SH-SY5Y (cell line): Measurements from ENCODE around the gene RAP1GAP2.

Source experiments
- GATA2 ChIP-seq: IDR thresholded peaks from 2 replicates; pipeline ENCODE4 v1.6.1; 2011; ENCODE audit warnings: mild to moderate bottlenecking, low read depth, low read length
- GATA3 ChIP-seq: IDR thresholded peaks from 2 replicates; pipeline ENCODE4 v1.6.1; 2011; ENCODE audit warnings: low read depth, mild to moderate bottlenecking, low read length, moderate library complexity

RAP1GAP2 gene

DNA sequence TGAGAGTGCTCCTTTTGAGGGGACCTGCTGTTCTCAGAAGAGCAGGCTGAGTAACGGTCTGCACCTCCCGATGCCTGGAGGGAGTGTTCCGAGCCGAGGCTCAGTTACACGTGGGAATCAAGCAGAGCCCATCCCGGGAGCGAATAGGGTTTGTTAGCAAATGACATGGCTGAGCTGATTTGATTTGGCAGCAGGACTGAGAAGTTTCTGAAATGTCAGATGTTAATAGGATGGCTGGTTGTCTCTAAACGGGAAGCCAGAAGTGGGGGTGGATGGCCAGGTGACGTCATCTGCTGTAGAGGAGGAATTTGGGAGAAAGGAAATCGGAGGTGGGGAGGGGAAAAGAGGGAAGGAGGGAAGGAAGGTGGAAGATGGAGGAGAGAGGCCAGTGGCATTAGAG is 128.0 kb downstream of the RAP1GAP2 start:
- no peak for TF ChIP-seq GATA3
- no peak for TF ChIP-seq GATA2

- no peak for TF ChIP-seq GATA2
- TF ChIP-seq GATA3: no peak
These were observed 128.8 kb downstream of the RAP1GAP2 start for GRCh38 chr17:2925011-2925410.

- TF ChIP-seq GATA3 (no peak), GATA2 (no peak)
These were observed 129.9 kb downstream of the RAP1GAP2 start for GRCh38 chr17:2926019-2926650.

DNA sequence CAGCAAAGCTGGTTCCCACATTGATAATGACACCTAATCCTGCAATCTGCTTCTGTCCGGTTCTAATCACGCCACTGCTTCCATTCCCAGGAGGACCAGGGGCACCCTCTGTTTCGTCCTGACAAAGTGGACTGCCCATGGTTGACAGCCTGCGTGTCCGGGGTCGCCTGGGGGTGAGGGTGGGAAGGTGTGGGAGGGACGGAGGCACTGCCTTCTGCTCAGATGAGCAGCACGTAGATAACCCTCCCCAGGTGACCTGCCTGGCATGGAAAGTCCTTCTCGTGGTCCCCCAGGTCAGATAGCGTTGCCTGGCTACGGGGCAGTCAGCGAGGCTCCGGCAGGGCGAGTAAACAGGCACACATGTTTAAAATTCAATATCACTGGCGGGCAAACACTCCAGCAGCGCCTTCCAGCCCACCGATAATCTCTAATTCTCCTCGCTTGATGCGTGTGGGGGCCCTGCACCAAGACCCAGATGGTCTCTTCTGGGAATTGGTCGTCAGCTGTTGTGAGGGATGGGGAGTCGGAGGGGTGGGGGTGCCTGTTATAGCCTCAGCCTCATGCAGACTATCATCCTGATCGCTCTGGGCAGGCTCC is 132.2 kb downstream of the RAP1GAP2 start:
- TF ChIP-seq GATA3 (no peak), GATA2 (peak; percentile 86)

GRCh38 chr17:2929881-2930533 is 133.8 kb downstream of the RAP1GAP2 start:
- TF ChIP-seq GATA2 (no peak), GATA3 (no peak)

DNA sequence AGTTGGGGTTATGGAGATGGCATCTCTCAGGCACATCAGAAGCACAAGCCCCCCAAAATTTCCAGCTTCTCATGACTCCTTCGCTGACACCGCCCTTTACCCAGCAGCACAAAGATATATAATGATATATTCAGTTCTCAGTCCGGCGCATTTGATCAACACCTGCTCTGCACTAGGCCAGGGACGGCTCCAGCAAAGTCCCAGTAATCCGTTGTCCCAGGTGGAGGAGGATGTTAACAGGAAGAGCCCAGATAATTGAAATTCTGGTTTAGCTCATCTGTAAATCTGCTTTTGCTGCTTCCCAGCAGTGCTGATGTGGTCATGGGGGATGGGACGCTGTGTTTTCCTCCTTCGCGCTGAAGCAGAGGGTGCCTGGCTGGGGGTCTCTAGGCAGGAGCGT is 135.6 kb downstream of the RAP1GAP2 start:
- TF ChIP-seq GATA2 (no peak), GATA3 (no peak)

- TF ChIP-seq GATA2 (no peak), GATA3 (no peak)
These were observed 136.7 kb downstream of the RAP1GAP2 start for GRCh38 chr17:2932946-2933345.

GRCh38 chr17:2933606-2934005 is 137.4 kb downstream of the RAP1GAP2 start:
- TF ChIP-seq GATA3 (no peak), GATA2 (no peak)

GRCh38 chr17:2935632-2936031 is 139.4 kb downstream of the RAP1GAP2 start:
- no peak for TF ChIP-seq GATA2
- TF ChIP-seq GATA3: no peak

DNA sequence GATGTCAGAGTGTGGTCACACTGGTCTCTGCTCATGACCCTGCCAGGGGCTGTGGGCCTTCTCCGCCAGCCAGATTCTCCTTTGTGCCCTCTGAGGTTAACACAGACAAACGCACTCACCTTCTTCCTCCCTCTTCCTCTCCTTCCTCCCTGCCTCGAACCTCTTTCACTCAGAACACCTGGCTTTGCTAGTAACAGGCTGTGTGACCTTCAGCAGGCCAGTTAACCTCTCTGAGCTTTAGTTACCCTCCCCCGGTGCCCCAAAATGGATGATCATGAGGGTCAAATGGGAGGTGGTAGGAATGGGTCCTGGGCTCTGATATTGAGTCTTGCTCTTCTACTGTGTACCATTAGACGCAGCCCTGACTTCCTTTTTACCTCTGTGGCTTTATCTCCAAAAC is 140.1 kb downstream of the RAP1GAP2 start:
- TF ChIP-seq GATA3 (no peak), GATA2 (no peak)

GRCh38 chr17:2936771-2937321 is 140.6 kb downstream of the RAP1GAP2 start:
- TF ChIP-seq GATA3: no peak
- no peak for TF ChIP-seq GATA2

DNA sequence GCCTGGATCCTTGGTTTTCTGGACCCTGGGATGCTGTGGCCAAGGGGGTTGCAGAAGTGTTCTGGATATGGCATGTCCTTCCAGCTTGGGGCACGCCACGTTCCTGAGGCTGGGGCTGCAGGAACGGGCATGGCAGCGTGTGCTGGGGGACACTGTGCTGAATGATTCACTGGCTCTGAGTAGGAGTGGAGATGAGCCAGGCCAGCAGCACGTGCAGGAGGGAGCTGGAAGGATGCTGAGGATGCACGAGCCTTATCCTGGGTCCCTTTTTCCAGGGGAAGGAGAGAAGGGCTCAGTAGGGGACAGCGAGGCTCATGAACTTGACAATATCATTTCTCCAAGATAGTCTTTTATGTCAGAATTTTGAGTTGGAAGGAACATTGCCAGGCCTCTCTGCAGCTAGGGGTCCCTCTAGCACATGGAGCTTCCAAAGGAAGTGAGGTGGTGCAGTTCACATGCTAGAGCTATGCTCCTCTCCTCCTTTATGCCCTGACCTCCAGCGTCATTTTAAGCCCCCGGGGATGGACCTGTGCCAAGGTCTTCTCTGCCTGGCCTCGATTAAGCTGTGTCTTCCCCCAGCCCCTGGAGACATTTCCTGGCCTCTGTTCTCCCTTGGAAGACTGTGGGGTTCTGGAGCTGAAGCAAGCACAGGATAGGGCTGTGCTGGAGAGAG is 141.2 kb downstream of the RAP1GAP2 start:
- TF ChIP-seq GATA3 (no peak), GATA2 (no peak)

DNA sequence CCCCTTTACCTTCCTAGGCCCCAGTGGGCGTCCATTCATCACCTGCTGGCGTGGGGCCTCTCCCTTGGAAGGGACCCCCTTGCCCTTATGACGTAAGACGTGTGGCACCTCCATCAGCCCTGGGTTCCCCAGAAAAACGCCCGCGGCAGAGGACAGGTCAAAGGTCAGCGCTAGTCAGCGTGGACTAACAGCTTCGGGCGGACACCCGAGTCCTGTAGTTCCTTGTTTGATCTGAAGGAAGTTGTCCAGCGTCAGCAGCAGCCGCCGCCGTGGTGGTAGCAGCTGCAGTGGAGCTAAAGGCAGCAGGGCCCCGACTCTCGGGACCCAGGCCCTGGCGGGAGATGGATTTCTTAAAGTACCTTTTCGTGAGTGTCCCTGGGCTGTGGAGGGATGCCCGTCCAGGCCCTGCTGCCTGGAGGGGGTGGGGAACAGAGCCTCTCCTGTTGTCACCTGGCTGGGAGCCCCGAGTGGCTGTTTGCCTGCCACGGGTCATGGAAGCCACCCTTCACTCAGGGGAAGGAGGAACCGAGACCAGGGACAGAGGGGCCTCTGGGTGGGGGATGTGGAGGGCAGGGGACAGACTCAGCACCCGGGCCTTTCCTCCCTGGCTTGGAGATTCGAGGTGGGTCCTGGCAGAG is 143.6 kb downstream of the RAP1GAP2 start:
- TF ChIP-seq GATA3: no peak
- no peak for TF ChIP-seq GATA2

GRCh38 chr17:2940352-2940751 is 144.1 kb downstream of the RAP1GAP2 start:
- TF ChIP-seq GATA3 (no peak), GATA2 (no peak)
